Measurements from ENCODE around the gene MED22.
"Not testable (repeated sequence)": the region's sequence is repeated elsewhere in the genome, so short reads cannot be mapped to it uniquely, and the experiment has no call there.

Gene MED22

DNA sequence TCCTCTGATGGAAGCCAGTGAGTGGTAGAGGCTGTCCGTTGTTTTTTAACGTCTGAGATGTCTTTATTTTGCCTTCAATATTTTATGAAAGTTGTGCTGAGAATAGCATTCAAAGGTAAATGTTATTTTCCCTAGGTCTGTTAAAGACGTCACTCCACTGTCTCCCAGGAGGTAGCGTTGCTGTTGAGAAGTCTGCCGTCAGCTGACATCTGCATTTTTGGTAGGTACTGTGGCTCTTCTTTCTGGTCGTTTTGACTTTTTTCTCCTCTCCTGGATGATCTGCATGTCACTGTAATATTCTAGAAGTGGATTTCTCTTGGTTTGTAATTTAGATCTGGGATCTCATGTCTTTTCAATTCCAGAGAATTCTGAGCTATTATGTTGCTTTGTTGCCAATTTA is 38.3 kb downstream of the MED22 start:
- in situ Hi-C loops (cut with HindIII; ENCODE audit: low sequenced_read_pairs), result no loop called here

DNA sequence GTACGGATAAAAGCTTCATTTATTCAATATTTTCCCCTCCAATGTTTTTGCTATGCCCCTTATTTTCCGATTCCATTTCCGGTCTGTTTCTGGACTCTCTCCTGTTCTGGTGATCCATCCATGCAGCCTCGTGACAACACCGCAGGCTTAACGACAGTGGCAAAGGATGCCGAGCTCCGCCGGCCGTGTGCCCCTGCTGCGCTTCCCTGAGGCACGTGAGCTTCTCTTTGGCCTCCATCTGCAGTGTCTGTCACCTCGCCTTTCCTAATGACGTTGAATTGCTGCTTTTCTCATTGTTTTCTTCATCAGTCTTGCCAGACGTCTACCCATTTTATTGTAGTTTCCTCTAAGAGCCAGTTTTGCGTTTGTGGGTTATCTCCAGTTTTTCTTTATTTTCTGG is 40.6 kb downstream of the MED22 start:
- in situ Hi-C loops (cut with HindIII; ENCODE audit: low sequenced_read_pairs), result no loop called here

DNA sequence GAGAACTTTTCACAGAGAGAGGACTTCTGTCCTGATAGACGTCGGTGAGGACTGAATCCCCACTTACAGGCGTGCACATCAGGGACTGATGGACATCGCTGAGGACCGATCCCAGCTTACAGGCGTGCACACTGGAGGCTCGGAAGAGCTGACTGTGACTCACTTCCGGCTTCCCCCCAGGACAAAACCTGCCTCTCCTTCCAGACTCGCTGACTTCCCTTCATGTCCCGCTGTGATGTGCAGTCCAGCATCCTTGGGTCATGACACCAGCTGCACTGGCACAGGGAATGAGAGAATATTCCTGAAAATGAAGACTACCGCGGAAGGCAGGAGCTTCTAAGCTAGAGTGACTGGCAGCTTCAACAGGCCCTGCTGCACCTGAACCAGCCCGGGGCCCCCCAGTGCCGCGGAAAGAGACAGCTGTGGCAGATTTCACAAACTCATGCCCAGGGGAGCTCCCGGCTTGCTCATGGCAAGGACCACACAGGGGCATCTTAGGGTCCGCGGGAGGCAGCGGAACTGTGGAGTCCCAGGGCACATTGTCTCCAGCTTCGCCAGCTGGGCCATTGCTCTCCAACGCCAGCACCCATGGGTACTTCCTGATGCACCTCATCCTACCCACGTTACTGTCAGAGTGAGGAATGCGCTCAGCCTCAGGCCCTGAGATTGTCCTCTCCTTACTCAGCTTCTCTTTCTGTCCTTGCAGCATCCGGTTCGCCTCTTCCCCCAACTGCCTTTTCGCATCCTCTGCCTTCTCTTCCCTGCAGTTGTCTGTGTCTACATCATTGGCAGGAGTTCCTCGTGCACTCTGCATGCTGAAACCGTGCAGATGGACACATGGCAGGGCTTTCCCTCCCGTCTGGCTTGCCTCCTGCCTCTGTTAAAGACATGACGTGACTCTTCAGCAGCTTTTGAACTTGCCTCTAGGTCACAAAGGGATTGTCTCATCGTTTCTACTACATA is 41.4 kb downstream of the MED22 start:
- in situ Hi-C loops (cut with HindIII; ENCODE audit: low sequenced_read_pairs), result no loop called here

- in situ Hi-C loops (cut with HindIII; ENCODE audit: low sequenced_read_pairs), result no loop called here
These were observed 42.2 kb downstream of the MED22 start for GRCh38 chr9:133305731-133306130.

- in situ Hi-C loops (cut with HindIII; ENCODE audit: low sequenced_read_pairs), result no loop called here
These were observed 43.2 kb downstream of the MED22 start for GRCh38 chr9:133304477-133305377.

DNA sequence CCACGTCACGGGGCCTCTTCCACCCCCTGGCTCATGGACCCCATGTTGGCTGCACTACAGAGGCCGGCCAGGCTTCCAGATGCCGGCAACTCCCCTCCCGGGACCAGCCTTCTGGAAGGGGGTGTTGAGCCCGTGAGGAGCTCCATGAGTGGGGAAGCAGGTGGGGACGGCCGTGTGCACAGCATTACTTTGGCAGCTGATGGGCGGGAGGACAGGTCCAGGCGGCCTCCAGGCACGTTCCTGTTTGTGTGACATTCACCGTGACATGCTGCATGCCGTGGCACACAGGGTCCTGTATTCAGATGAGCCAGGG is 43.8 kb downstream of the MED22 start:
- in situ Hi-C loops (cut with HindIII; ENCODE audit: low sequenced_read_pairs), result no loop called here

GRCh38 chr9:133303266-133304157 is 44.4 kb downstream of the MED22 start:
- in situ Hi-C loops (cut with HindIII; ENCODE audit: low sequenced_read_pairs), result no loop called here

DNA sequence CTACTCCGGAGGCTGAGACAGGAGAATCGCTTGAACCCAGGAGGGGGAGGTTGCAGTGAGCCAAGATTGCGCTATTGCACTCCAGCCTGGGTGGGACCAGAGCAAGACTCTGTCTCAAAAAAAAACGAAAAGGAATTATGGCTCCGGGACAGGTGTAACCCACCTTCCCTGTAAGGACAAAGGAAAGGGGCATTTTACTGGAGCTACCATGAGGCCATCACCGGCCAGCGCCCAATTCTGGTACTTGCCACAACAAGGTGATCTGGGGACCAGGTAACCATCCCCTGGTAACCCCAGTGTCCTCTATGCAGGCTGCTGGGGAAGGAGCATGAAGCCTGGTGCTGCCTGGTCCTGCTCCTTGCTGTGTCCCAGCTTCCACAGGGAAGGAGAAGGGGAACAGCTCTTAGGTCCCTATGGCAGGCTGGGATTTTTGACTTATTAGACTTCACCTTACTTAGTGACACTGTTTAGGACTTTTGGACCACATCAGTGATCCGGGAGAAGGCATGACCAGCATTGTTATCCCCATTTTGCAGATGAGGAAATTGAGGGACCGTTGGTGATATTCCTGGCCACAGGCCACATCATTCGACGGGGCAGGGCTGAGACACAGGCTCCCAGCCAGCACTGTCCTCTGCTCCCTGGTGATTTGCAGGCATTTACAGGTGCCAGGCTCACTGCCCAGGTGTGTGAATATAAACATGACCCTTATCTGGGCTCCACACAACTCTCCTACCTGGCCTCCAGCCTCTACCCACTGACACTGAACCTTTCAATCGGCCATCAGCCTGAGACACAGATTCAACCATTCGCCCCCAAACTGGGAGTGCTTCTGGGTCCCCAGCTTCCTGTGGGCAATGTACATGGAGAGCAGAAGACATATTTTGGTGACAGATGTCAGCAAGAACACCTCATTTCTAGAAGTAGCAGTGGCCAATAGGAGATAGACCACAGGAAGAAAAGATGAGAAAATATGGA is 46.4 kb downstream of the MED22 start:
- in situ Hi-C loops (cut with HindIII; ENCODE audit: low sequenced_read_pairs), result no loop called here

GRCh38 chr9:133299996-133300395 is 47.9 kb downstream of the MED22 start:
- in situ Hi-C loops (cut with HindIII; ENCODE audit: low sequenced_read_pairs), result not testable (repeated sequence)

DNA sequence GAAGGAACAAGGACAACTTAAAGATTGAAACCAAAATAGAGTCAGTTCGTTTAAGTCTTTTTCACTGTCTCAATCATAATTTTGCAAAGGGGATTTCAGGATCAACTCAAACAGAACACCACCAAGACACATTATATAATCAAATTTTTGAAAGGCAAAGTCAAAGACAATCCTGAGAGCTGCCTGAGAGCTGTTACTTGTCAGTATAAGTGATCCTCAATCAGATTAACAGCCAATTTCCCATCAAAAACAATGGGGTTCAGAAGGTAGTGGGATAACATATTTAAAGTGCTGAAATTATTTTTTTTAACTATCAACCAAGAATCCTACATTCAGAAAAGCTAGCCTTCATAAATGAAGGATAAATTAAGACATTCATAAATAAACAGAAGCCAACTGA is 53.7 kb downstream of the MED22 start:
- in situ Hi-C loops (cut with HindIII; ENCODE audit: low sequenced_read_pairs), result no loop called here

- in situ Hi-C loops (cut with HindIII; ENCODE audit: low sequenced_read_pairs), result no loop called here
These were observed 57.1 kb downstream of the MED22 start for GRCh38 chr9:133290751-133291302.
